Measurements from ENCODE around the gene RAB25. TPM values are rescaled to one million over a fixed set of nuclear protein-coding genes. Genes with fewer than 3 reads are reported as not detected.

RAB25 gene
- total RNA-seq, 4 donors from 2014 or later = 65.9 to 88.0 (median 74.1) TPM

DNA sequence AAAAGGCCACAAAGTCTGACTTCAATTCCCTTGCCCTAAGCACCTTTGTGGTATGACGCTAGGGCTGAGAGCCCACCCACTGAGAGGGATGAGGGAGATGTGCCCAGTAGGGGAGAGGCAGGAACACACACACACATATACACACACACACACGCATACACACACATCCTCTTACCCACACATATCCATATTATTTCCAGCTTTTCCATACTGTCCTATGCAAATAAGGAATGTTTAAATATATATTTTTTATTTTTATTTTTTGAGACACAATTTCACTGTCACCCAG is 3.0 kb downstream of the RAB25 start:
- no peak for DNase-seq
- no peak for TF ChIP-seq POLR2A (IDR thresholded peaks at IDR 0.05)
- TF ChIP-seq, protein P1, sequence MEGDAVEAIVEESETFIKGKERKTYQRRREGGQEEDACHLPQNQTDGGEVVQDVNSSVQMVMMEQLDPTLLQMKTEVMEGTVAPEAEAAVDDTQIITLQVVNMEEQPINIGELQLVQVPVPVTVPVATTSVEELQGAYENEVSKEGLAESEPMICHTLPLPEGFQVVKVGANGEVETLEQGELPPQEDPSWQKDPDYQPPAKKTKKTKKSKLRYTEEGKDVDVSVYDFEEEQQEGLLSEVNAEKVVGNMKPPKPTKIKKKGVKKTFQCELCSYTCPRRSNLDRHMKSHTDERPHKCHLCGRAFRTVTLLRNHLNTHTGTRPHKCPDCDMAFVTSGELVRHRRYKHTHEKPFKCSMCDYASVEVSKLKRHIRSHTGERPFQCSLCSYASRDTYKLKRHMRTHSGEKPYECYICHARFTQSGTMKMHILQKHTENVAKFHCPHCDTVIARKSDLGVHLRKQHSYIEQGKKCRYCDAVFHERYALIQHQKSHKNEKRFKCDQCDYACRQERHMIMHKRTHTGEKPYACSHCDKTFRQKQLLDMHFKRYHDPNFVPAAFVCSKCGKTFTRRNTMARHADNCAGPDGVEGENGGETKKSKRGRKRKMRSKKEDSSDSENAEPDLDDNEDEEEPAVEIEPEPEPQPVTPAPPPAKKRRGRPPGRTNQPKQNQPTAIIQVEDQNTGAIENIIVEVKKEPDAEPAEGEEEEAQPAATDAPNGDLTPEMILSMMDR (IDR thresholded peaks at IDR 0.05) = no peak
- Histone ChIP-seq H3K4me3 (replicated peaks in 1 of 3) (no peak overlapping the region), H3K36me3 (no peaks in the 10 kb centered on the region), H3K27me3 (no peaks in the 10 kb centered on the region), H3K27ac (no peak overlapping the region), H3K4me1 (peaks cover 7 to 9% of the 10 kb centered on the region in 2 donors), H3K9me3 (no peaks in the 10 kb centered on the region)
- intact Hi-C loops (cut with DNase I) = no loop called here
- 68 to 70% methylated on average over 2 of the region's 2 CpGs for WGBS, 2 donors

DNA sequence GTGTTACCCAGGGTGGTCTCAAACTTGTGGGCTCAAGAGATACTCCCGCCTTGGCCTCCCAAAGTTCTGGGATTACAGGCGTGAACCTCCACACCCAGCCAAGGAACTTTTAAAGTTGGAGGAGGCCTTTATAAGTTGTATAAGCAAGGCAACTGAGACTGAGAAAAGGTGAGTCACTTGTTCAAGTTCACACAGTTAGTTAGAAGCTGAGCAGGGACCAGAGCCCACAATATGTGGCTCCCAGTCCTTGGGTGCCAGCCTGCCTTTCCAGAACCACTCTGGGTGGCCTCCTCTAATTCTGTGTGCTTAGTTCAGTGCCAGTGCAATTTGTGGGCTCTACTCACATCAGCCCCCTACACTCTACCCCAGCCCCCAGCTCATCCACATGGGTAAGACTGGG is 3.7 kb downstream of the RAB25 start:
- Histone ChIP-seq H3K4me1 (peaks cover 7 to 9% of the 10 kb centered on the region in 2 donors), H3K27ac (no peak overlapping the region), H3K4me3 (replicated peaks in 1 of 3) (no peak overlapping the region), H3K36me3 (peaks cover 0 to 2% of the 10 kb centered on the region in 2 donors), H3K9me3 (no peaks in the 10 kb centered on the region), H3K27me3 (no peaks in the 10 kb centered on the region)
- TF ChIP-seq, protein P1 (IDR thresholded peaks at IDR 0.05) = no peak
- no peak for TF ChIP-seq POLR2A (IDR thresholded peaks at IDR 0.05)
- intact Hi-C loops (cut with DNase I) = no loop called here
- DNase-seq = no peak
- WGBS, 2 donors = 92 to 100% methylated on average over 2 of the region's 2 CpGs

DNA sequence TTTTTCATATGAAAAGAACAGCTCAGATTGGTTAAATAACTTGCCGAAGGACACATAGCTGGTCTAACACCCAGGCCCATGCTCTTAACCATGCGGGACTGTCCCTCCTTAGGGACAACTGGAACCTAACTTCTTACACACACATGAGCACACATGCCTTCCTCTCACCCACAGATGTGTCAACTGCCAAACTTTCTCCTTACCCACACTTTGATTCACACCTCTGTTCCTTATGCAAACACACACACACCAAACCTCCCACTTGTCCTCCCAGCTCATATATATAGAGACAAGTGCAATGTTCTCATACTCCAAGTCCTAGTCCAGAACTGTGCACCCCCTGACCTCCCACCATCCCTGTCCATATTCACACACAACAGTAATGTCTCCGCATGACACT is 4.3 kb downstream of the RAB25 start:
- no peak overlapping the region for H3K27ac ChIP-seq
- H3K27me3 ChIP-seq = no peaks in the 10 kb centered on the region
- peaks cover 7 to 9% of the 10 kb centered on the region in 2 donors for H3K4me1 ChIP-seq
- intact Hi-C loops (cut with DNase I) = no loop called here
- H3K4me3 ChIP-seq (replicated peaks in 1 of 3) = no peak overlapping the region
- TF ChIP-seq, protein P1 (IDR thresholded peaks at IDR 0.05) = no peak
- no peak for TF ChIP-seq POLR2A (IDR thresholded peaks at IDR 0.05)
- no peaks in the 10 kb centered on the region for H3K9me3 ChIP-seq
- DNase-seq = no peak
- WGBS, 2 donors = 91 to 94% methylated on average over 3 of the region's 3 CpGs
- H3K36me3 ChIP-seq = peaks cover 0 to 4% of the 10 kb centered on the region in 2 donors

DNA sequence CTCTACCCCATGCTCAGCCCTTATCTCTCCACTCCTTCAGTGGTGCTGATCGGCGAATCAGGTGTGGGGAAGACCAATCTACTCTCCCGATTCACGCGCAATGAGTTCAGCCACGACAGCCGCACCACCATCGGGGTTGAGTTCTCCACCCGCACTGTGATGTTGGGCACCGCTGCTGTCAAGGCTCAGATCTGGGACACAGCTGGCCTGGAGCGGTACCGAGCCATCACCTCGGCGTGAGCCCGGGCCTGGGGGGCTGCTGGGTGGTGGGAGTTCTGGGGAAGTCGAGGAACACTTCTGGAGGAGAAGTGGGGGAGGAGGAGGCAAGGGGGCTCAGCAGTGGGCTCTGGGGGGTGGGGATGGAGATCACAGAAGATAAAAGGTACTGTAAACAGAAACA is 4.9 kb downstream of the RAB25 start:
- Histone ChIP-seq H3K4me3 (replicated peaks in 1 of 3) (no peak overlapping the region), H3K36me3 (peaks cover 0 to 4% of the 10 kb centered on the region in 2 donors), H3K9me3 (no peaks in the 10 kb centered on the region), H3K27me3 (no peaks in the 10 kb centered on the region), H3K4me1 (peaks cover 7 to 9% of the 10 kb centered on the region in 2 donors), H3K27ac (no peak overlapping the region)
- intact Hi-C loops (cut with DNase I) = no loop called here
- 75 to 82% methylated on average over 16 of the region's 16 CpGs for WGBS, 2 donors
- DNase-seq = no peak
- TF ChIP-seq, protein P1 (IDR thresholded peaks at IDR 0.05) = no peak
- TF ChIP-seq POLR2A (IDR thresholded peaks at IDR 0.05) = no peak

DNA sequence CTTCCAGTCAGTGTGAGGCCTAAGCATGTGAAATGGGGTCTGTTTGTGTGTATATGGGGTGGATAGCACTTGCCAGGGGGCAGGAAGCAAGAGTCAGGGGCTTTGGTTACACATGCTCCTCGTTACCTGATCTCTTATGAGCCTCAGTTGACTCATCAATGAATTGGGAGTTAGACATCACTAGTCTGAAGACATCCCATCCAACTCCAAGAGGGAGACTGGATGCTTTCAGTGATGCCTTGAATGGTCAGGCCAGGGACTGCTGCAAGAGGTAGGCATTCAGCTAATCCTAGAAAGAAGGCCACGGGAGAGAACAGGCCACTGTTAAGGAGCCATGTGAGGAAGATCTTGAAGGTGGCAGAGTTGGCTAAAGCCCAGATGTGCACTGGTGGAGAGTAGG is 6.3 kb downstream of the RAB25 start:
- Histone ChIP-seq H3K4me1 (peaks cover under 1 to 2% of the 10 kb centered on the region in 2 donors), H3K27ac (no peak overlapping the region), H3K27me3 (no peaks in the 10 kb centered on the region), H3K9me3 (no peaks in the 10 kb centered on the region), H3K4me3 (replicated peaks in 1 of 3) (no peak overlapping the region), H3K36me3 (peaks cover 0 to 4% of the 10 kb centered on the region in 2 donors)
- 72 to 76% methylated on average over 2 of the region's 2 CpGs for WGBS, 2 donors
- intact Hi-C loops (cut with DNase I) = no loop called here
- TF ChIP-seq POLR2A (IDR thresholded peaks at IDR 0.05) = no peak
- TF ChIP-seq, protein P1 (IDR thresholded peaks at IDR 0.05) = no peak
- no peak for DNase-seq

All from thyroid gland (tissue), 4 donors.